ENCODE results near the gene PRX. TPM values are rescaled to one million over a fixed set of nuclear protein-coding genes. Genes with fewer than 3 reads are reported as not detected.

PRX gene
- total RNA-seq, 1 donor from 2014 or later, result 801 TPM

DNA sequence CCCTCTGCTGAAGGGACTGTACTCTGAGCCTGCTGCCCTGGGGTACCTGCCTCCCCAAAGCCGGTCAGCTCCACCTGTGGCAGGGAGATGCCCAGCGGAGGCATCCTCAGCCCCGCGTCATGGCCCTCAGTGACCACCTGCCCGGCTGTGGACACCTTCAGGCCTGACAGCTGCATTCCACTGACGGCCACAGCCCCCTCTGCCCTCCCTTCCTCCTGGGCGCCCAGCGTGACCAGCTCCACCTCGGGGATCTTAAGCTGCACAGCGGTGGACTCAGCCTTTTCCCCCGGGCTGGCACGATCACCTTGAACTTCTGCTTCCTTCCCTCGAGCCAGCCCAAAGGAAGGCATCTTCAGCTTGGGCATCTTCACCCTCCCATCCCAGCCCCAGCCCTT is 18.4 kb downstream of the PRX start:
- intact Hi-C loops (cut with DNase I), result no loop called here
- no peak for ATAC-seq
- no peak for DNase-seq (ENCODE audit: low spot score)

DNA sequence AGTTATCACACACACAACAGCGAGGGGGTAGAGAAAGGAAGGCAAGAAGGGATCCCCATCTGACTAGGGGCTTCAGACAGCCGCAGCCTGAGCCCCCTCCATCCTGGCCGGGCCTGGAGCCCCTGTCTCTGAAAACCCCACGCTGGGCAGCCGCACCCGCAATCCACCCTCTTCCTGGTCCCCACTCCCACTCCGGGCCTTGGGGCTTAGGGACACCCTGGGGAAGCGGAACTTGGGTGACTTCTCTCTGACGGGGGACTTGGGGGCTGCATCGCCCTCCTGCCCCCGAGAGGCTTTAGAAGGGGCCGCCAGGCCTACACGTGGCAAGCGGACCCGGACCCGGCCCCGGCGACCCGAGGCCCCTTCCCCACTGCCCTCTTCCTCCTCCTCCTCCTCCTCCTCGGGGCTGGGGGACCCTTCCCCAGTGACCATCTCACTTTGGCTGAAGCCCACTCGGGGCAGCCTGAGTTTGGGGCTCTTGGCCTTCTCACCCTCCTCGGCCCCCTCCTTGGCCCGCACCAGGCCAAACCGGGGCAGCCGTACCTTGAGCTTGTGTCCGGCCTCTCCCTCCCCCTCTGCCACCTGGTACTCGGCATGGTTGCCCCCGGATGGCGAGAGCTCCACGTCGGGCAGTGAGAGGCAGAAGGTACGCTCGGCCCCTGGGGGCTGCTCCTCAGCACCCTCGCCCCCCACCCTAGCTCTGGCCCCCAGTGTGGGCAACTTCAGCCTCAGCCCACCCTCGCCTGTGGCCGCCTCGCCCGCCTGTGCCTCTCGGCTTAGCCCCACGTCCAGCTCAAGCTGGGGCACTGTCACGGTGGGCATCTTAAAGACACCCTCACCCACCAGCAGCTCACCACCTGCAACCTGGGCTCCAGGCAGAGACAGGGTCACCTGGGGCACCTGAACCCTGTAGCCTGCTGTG is 19.0 kb downstream of the PRX start:
- intact Hi-C loops (cut with DNase I), result no loop called here
- ATAC-seq (peak; percentile 13), DNase-seq (ENCODE audit: low spot score) (no peak)

GRCh38 chr19:40392894-40393517 is 20.2 kb downstream of the PRX start:
- ATAC-seq, result no peak
- intact Hi-C loops (cut with DNase I), result no loop called here

GRCh38 chr19:40392123-40392522 is 21.1 kb downstream of the PRX start:
- no peak for ATAC-seq
- DNase-seq (ENCODE audit: low spot score), result no peak
- intact Hi-C loops (cut with DNase I), result no loop called here

More at GRCh38 chr19:40392894-40393517, 20.2 kb downstream of the PRX start:
- DNase-seq (ENCODE audit: low spot score), result no peak

GRCh38 chr19:40390084-40390742 is 23.0 kb downstream of the PRX start, which contains the start of gene HIPK4:
TSS of gene HIPK4 (minus strand) at chr19:40390181. CDS start at chr19:40389902, 279 bp downstream.
- ATAC-seq (no peak), DNase-seq (ENCODE audit: low spot score) (no peak)
- intact Hi-C loops (cut with DNase I), result no loop called here

DNA sequence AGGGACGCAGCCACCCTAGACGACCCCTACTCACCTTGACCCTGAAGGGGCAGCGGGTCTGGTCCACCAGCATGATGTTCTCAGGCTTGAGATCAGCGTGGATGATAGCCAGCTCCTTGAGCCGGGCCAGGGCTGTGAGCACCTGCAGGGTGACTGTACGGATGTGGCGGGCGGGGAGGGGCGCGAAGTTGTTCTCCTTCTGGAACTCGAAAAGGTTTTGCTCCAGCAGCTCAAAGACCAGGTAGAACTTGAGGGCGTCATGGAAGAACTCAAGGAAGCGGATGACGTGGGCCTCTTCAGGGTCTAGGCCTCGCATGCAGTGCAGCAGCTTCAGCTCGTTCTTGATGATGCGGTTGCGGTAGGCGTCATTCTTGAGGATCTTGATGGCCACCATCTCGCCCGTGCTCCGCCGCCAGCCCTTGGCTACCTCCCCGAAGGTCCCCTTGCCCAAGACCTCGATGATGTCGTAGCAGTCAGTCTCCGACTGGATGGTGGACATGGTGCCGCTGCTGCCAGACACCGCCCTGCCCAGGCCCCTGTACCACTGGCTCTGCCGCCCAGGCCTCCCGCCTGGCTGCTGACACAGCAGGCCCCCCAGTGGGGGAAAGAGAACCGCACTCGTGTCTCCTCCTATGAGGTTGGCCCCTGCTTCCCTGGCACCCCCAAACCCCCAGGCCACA is 23.6 kb downstream of the PRX start:
- intact Hi-C loops (cut with DNase I), result no loop called here
- DNase-seq (ENCODE audit: low spot score), result no peak
- no peak for ATAC-seq

GRCh38 chr19:40388481-40388880 is 24.7 kb downstream of the PRX start:
- DNase-seq (ENCODE audit: low spot score), result no peak
- intact Hi-C loops (cut with DNase I), result no loop called here

DNA sequence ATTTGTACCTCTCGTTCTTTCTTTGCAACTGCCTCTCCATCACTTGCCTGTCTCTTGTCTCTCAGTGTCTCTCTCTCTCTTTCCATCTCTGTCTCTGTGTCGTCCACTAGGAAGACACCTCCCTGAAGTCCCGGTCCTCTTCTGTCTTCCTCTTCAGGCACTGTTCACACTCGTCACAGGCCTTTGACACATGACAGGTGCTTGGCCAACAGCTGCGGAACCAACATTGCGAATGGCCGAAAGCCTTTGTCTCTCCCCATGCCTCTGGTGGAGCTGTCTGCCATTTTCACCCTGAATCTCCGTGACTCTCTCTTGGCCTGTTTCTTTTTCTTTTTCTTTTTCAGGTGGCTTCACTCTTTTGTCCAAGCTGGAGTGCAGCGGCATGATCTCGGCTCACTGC is 26.0 kb downstream of the PRX start:
- intact Hi-C loops (cut with DNase I), result no loop called here
- no peak for DNase-seq (ENCODE audit: low spot score)
- no peak for ATAC-seq

More at GRCh38 chr19:40388481-40388880, 24.7 kb downstream of the PRX start:
- no peak for ATAC-seq

DNA sequence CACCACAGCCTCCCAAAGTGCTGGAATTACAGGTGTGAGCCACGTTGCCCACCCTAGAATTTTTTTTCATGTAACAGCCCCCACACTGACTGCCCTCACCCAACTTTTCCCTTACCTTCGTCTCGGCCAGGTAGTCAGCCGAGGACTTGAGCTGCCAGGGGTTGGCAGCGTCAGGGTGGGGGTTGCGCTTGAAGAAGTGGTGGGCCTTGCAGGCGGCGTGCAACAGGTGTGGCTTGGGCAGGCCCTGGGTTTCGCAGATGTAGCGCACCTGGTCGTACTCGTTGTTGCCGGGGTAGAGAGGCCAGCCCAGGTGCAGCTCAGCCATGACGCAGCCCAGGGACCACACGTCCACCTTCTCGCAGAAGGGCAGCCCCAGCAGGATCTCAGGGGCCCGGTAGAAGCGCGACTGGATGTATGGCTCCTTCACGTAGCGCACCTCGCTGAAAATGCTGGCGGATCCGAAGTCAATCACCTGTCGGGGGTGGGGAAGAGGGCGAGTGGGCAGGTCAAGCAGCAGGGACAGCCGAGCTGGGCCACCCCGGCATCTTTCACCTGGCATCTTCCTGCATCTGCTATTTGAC is 29.4 kb downstream of the PRX start:
- ATAC-seq, result no peak
- DNase-seq (ENCODE audit: low spot score), result no peak
- intact Hi-C loops (cut with DNase I), result no loop called here

DNA sequence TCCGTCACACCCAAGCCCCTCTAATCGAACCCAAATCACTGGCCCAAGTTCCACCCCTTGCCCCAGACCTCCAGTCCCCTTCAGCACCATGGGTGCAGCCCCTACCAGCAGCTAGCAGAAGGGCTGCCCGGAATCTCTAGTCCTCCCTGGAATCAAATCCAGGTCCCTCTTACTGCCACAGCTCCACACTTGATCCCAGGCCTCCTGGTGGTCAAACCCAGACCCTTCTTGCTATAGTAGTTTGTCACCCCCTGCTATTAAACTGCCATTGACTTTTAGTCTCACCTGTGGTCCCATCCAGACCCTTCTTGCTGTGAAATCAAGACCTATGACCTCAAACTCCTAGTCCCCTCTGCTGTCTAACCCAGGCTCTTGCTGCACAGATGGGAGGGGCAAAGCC is 31.9 kb downstream of the PRX start:
- DNase-seq (ENCODE audit: low spot score), result no peak
- intact Hi-C loops (cut with DNase I), result no loop called here
- ATAC-seq, result no peak

DNA sequence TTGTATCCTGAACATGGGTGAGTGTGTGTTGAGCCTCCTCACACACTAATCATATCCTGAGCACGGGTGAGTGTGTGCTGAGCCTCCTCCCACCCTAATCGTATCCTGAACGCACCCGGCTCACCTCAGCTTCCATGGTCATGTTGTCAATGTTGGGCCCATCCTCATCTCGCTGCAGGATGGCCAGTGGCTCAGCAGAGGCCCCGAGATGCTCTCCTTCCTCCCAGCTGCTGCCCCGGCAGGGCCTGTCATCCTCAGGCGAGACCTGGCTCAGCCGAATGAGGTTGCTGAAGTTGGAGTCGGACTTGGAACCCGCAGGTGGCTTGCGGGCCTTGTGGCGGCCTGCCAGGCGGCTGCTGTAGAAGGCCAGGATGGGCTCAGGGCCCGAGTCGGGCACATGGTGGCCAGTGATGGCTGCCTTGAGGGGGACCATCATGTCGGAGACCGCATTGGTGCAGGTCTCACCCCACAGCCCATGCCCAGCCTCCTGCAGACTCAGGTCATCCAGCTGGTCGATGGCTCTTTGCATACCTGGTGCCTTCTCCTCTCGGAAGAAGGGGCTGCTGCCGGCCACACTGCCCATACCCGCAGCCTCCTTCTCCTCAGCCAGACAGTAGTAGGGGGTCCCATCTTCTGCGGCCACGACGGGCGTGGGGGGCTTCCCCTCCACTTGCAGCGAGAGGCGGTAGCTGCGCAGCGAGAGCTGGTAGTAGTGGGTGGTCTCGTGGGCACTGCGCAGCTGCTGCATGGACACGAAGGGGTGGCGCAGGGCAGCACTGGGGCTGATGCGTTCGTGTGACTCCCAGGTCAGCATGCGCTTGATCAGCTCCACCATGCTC is 32.8 kb downstream of the PRX start:
- no peak for ATAC-seq
- DNase-seq (ENCODE audit: low spot score), result no peak
- intact Hi-C loops (cut with DNase I), result no loop called here

DNA sequence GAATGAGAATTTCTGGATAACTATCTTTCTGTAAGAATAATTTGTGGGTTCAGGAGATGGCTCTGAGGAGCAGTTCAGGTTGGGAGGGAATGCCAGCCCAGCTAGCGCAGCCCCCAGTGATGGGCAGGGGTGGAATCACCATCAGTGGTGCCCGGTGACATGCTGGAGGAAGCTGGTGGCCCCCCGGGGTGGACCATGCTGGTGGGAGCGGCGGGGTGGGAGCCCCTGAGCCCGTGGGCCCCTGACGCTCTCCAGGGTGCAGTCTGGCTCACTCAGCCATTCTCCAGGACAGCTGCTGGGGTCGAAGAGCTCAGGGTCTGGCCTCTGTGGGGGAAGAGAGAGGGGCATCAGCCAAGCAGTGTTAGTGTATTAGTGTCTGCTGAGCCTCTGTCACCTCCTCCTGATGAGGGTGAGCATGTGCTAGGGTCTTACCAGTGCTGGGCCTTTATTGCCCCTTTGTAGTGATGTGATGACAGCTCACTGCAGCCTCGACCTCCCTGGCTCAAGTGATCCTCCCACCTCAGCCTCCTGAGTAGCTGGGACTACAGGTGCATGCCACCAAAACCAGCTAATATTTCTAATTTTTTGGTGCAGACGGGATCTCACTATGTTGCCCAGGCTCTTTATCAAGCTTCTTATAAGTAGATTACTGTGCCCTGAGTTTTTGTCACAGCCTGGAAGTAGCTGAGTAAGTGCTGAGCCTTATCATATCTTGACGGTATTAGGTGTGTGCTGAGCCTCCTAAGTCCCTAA is 33.6 kb downstream of the PRX start:
- ATAC-seq (no peak), DNase-seq (ENCODE audit: low spot score) (no peak)
- intact Hi-C loops (cut with DNase I), result loop anchor here (5.0 kb wide), 1 partner anchor 797 kb away; no protein-coding TSS in a partner anchor

DNA sequence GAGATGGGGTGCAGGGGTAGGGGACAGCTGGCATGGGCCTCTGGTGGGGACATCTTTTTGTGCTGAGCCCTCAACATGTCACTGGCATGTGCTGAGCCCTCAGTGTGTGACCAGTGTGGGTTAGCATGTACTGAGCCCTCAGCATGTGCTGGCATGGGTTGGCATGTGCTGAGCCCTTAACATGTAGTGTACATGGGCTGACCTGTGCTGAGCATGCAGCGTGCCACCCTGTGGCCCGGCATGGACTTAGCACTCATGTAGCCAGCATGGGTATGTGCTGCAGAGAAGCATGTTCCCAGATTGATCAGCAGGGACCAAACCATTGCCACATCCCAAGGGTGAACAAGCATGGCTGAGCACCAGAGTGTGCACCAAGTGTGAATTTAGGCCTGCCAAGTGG is 34.7 kb downstream of the PRX start:
- no peak for ATAC-seq
- intact Hi-C loops (cut with DNase I), result loop anchor here (5.0 kb wide), 1 partner anchor 796 kb away; no protein-coding TSS in a partner anchor
- no peak for DNase-seq (ENCODE audit: low spot score)

DNA sequence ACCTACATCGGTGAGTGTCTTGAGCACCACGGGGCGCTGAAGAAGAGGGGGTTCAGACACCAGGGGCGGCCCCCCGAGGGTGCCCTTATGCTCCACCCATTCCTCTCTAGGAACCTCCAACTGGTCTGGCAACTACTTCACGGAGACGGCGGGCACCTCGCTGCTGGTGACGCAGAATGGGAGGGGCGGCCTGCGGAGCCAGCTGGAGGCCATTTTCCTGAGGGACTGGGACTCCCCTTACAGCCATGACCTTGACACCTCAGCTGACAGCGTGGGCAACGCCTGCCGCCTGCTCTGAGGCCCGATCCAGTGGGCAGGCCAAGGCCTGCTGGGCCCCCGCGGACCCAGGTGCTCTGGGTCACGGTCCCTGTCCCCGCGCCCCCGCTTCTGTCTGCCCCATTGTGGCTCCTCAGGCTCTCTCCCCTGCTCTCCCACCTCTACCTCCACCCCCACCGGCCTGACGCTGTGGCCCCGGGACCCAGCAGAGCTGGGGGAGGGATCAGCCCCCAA is 35.2 kb downstream of the PRX start:
- intact Hi-C loops (cut with DNase I), result loop anchor here (5.0 kb wide), 1 partner anchor 796 kb away; no protein-coding TSS in a partner anchor
- no peak for DNase-seq (ENCODE audit: low spot score)
- no peak for ATAC-seq

GRCh38 chr19:40376286-40376862 is 36.8 kb downstream of the PRX start:
- DNase-seq (ENCODE audit: low spot score), result no peak
- ATAC-seq, result peak; percentile 8
- intact Hi-C loops (cut with DNase I), result loop anchor here (5.0 kb wide), 1 partner anchor 794 kb away; no protein-coding TSS in a partner anchor

GRCh38 chr19:40374084-40374483 is 39.1 kb downstream of the PRX start:
- no peak for ATAC-seq
- no peak for DNase-seq (ENCODE audit: low spot score)
- intact Hi-C loops (cut with DNase I), result no loop called here

DNA sequence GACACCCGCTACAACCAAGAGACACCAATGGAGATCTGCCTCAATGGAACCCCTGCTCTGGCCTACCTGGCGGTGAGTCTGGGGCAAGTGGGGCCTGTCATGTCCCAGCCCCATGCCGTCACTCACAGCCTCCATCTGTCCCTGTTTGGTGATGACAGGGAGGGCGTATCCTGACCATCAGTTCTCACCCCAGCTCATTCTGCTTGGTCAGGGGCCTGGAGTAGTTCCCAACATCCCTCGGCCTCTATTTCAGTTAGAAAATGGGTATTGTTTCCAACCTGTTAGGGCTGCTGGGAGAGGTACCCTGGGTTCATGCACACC is 41.4 kb downstream of the PRX start:
- no peak for DNase-seq (ENCODE audit: low spot score)
- ATAC-seq, result no peak
- intact Hi-C loops (cut with DNase I), result no loop called here
